B cell (primary cell): ENCODE data around the gene PKP2. TPM values are rescaled to one million over a fixed set of nuclear protein-coding genes. Genes with fewer than 3 reads are reported as not detected.
"Not testable (repeated sequence)": the region's sequence is repeated elsewhere in the genome, so short reads cannot be mapped to it uniquely, and the experiment has no call there.

Source experiments
- ATAC-seq: fragments of 200-7000 bp; cut with Tn5 transposase; one replicate; pipeline ENCODE4 v1.10.0; 2021; ENCODE audit warnings: low read depth, mild to moderate bottlenecking, moderate number of reproducible peaks, moderate library complexity
- CTCF ChIA-PET: fragments of 350-600 bp; sonication (Branson Sonifier 250); formaldehyde crosslinking; loops from one replicate; lab custom pipeline; 2021; ENCODE audit warnings: antibody characterized with exemption, inconsistent platforms; lab: Charles Lee
- POLR2A ChIA-PET: fragments of 350-600 bp; sonication (Branson Sonifier 250); formaldehyde crosslinking; loops from one replicate; lab custom pipeline; 2021; ENCODE audit warnings: antibody characterized with exemption; lab: Charles Lee
- DNase-seq: peaks from one replicate; pipeline ENCODE4 v3.0.0; 2013
- H2AFZ ChIP-seq: 2 replicates; pipeline ENCODE4 v1.6.1; 2012; ENCODE audit warnings: mild to moderate bottlenecking, low read depth, low read length; ENCODE audit not compliant: insufficient read depth, poor library complexity, severe bottlenecking
- H3K27ac ChIP-seq, 2 donors: 1 replicate in 1 of 2; 2 replicates in 1 of 2; pipeline ENCODE4 v1.5.1; 2012 to 2013; ENCODE audit warnings: low read length in 2 of 2, mild to moderate bottlenecking in 2 of 2, moderate library complexity in 1 of 2
- H3K27me3 ChIP-seq, 4 experiments: fragments of 200-600 bp in 1 of 4; sonication (generic) in 1 of 4; replicated peaks in 1 of 4; 1 replicate in 2 of 4; 2 replicates in 2 of 4; pipeline versions ENCODE4 v1.6.1 to v1.7.0; 2013 to 2016; ENCODE audit warnings: low read length in 3 of 4, mild to moderate bottlenecking in 2 of 4, mixed read lengths in 1 of 4, moderate library complexity in 1 of 4; ENCODE audit not compliant: insufficient read depth in 4 of 4, control insufficient read depth in 3 of 4; ENCODE audit errors: control extremely low read depth in 1 of 4
- H3K36me3 ChIP-seq, 2 experiments: replicated peaks in 1 of 2; 1 replicate in 1 of 2; 2 replicates in 1 of 2; pipeline versions ENCODE4 v1.6.1 to v1.7.1; 2013; ENCODE audit warnings: low read length in 1 of 2; ENCODE audit not compliant: insufficient read depth in 2 of 2, control insufficient read depth in 1 of 2; ENCODE audit errors: control extremely low read depth in 1 of 2, extremely low read depth in 1 of 2
- H3K4me1 ChIP-seq, 2 donors: fragments of 200-600 bp in 1 of 2; sonication (generic) in 1 of 2; 1 replicate in 1 of 2; 2 replicates in 1 of 2; pipeline versions ENCODE4 v1.5.1 to v1.6.1; 2013 to 2017; ENCODE audit warnings: low read length in 2 of 2; ENCODE audit not compliant: control insufficient read depth in 2 of 2, insufficient read depth in 2 of 2
- H3K4me2 ChIP-seq: replicated peaks from 2 replicates; pipeline ENCODE3; 2012; ENCODE audit warnings: mild to moderate bottlenecking, low read depth, low read length; ENCODE audit not compliant: poor library complexity, severe bottlenecking
- H3K4me3 ChIP-seq, 5 experiments: fragments of 200-600 bp in 1 of 5; sonication (generic) in 1 of 5; 1 replicate in 3 of 5; 2 replicates in 2 of 5; pipeline versions ENCODE4 v1.5.1 to v1.7.0; 2011 to 2016; ENCODE audit warnings: low read length in 4 of 5, mild to moderate bottlenecking in 4 of 5, low read depth in 2 of 5, control low read depth in 1 of 5, moderate library complexity in 1 of 5; ENCODE audit not compliant: insufficient read depth in 1 of 5; ENCODE audit errors: control extremely low read depth in 1 of 5, extremely low read depth in 1 of 5
- H3K79me2 ChIP-seq: fragments of 200-600 bp; sonication (generic); one replicate; pipeline ENCODE4 v1.6.0; 2016; ENCODE audit warnings: low read length; ENCODE audit not compliant: control insufficient read depth, insufficient read depth
- H3K9ac ChIP-seq: fragments of 200-600 bp; sonication (generic); 2 replicates; pipeline ENCODE4 v1.6.1; 2017; ENCODE audit warnings: mild to moderate bottlenecking, low read length, moderate library complexity
- H3K9me3 ChIP-seq, 3 donors: one replicate each; pipeline versions ENCODE4 v1.6.1 to v1.7.1; 2013; ENCODE audit warnings: low read length in 2 of 3; ENCODE audit not compliant: control insufficient read depth in 2 of 3, insufficient read depth in 1 of 3; ENCODE audit errors: control extremely low read depth in 1 of 3
- H4K20me1 ChIP-seq: 2 replicates; pipeline ENCODE4 v1.6.0; 2012; ENCODE audit warnings: mild to moderate bottlenecking, low read length; ENCODE audit not compliant: insufficient read depth, control insufficient read depth, poor library complexity, severe bottlenecking
- H3K27ac Mint-ChIP-seq: one replicate; pipeline ENCODE4 v1.8.0; 2021; ENCODE audit warnings: mixed read lengths
- H3K27me3 Mint-ChIP-seq: one replicate; pipeline ENCODE4 v1.8.0; 2021; ENCODE audit warnings: mixed read lengths
- H3K4me1 Mint-ChIP-seq: one replicate; pipeline ENCODE4 v1.8.0; 2021; ENCODE audit warnings: mixed read lengths
- H3K4me3 Mint-ChIP-seq: one replicate; pipeline ENCODE4 v1.8.0; 2021; ENCODE audit warnings: mixed read lengths
- H3K9me3 Mint-ChIP-seq: one replicate; pipeline ENCODE4 v1.8.0; 2022; ENCODE audit warnings: mixed read lengths; ENCODE audit not compliant: insufficient read depth
- CTCF ChIP-seq: fragments of 200-600 bp; IDR thresholded peaks from one replicate; pipeline ENCODE4 v1.8.0; 2022; ENCODE audit warnings: antibody characterized with exemption, mild to moderate bottlenecking
- EZH2 ChIP-seq: IDR thresholded peaks from 2 replicates; pipeline ENCODE4 v1.6.1; 2012; ENCODE audit warnings: borderline replicate concordance, low read depth, mild to moderate bottlenecking, moderate library complexity, low read length; ENCODE audit not compliant: insufficient read depth, poor library complexity, severe bottlenecking
- WGBS: methylation state at CpG from one replicate; pipeline ENCODE4 v1.1.5; 2013; ENCODE audit warnings: missing lambda C conversion rate; ENCODE audit not compliant: insufficient coverage; 5-methylcytosine and 5-hydroxymethylcytosine counted together
- intact Hi-C: fragments of 100-400 bp; cut with micrococcal nuclease; formaldehyde crosslinking; loops from one replicate; pipeline ENCODE4 v1.10.0; 2022
- polyA plus RNA-seq: library from polyadenylated mRNA; depleted of rRNA; stranded (reverse); fragments of >200 nt; gene quantifications from 2 replicates; pipeline ENCODE4 v1.2.3, GENCODE V29; 2012
- total RNA-seq, 2 donors: library from RNA; stranded (reverse); fragments of 120-200 nt in 1 of 2; gene quantifications; 1 replicate in 1 of 2; 2 replicates in 1 of 2; pipeline versions ENCODE4 v1.2.3 to v1.2.4, GENCODE V29; 2013 to 2022

The PKP2 gene
- total and polyA plus RNA-seq, 2 donors (not counting 1 experiment from before 2014, with no cell fraction given) = not detected

GRCh38 chr12:32893043-32893442 lies 3.5 kb downstream of the PKP2 start:
- peaks cover 58% of the 10 kb centered on the region for H3K27me3 Mint-ChIP-seq
- Histone ChIP-seq H3K9ac (no peak overlapping the region), H3K4me2 (no peak overlapping the region), H2AFZ (no peak overlapping the region), H3K4me1 (peaks cover 17 to 18% of the 10 kb centered on the region in 2 donors), H3K27me3 (peaks cover 0 to 36% (median 25%) of the 10 kb centered on the region in 4 experiments), H3K36me3 (no peaks in the 10 kb centered on the region), H4K20me1 (no peaks in the 10 kb centered on the region), H3K9me3 (peaks cover 0 to 7% (median 0%) of the 10 kb centered on the region in 3 donors), H3K79me2 (no peaks in the 10 kb centered on the region), H3K27ac (no peak overlapping the region), H3K4me3 (no peak overlapping the region)
- intact Hi-C loops = no loop called here
- ChIA-PET POLR2A (no interaction called here), CTCF (no interaction called here)
- no peaks in the 10 kb centered on the region for H3K9me3 Mint-ChIP-seq
- 100% methylated on average over 1 of the region's 2 CpGs for WGBS
- no peak for ATAC-seq
- TF ChIP-seq CTCF (no peak), EZH2 (no peak)
- H3K27ac Mint-ChIP-seq = no peak overlapping the region
- H3K4me3 Mint-ChIP-seq = no peak overlapping the region
- no peak for DNase-seq
- H3K4me1 Mint-ChIP-seq = peaks cover 14% of the 10 kb centered on the region

GRCh38 chr12:32892369-32892768 lies 4.2 kb downstream of the PKP2 start:
- H2AFZ ChIP-seq, H3K9me3 Mint-ChIP-seq, H3K9ac ChIP-seq, ATAC-seq, H3K27ac ChIP-seq, POLR2A ChIA-PET, H3K27ac Mint-ChIP-seq, DNase-seq, H3K4me2 ChIP-seq, H4K20me1 ChIP-seq, H3K79me2 ChIP-seq, CTCF ChIA-PET, H3K4me3 ChIP-seq, H3K9me3 ChIP-seq, H3K4me3 Mint-ChIP-seq, intact Hi-C loops, H3K36me3 ChIP-seq: not testable (repeated sequence)
- peaks cover 0 to 35% (median 23%) of the 10 kb centered on the region in 4 experiments for H3K27me3 ChIP-seq
- H3K4me1 Mint-ChIP-seq = peaks cover 14% of the 10 kb centered on the region
- WGBS = 84% methylated on average over 3 of the region's 3 CpGs
- peaks cover 16 to 18% of the 10 kb centered on the region in 2 donors for H3K4me1 ChIP-seq
- peaks cover 51% of the 10 kb centered on the region for H3K27me3 Mint-ChIP-seq
